ENCODE measurements around the gene ATAD2B. TPM values are rescaled to one million over a fixed set of nuclear protein-coding genes. Genes with fewer than 3 reads are reported as not detected.

Gene ATAD2B
- total and polyA plus RNA-seq, 2 of the 8 experiments (the other 6 are each of a cell fraction or from before 2014, with no cell fraction given), result 3.4 to 16.1 TPM

DNA sequence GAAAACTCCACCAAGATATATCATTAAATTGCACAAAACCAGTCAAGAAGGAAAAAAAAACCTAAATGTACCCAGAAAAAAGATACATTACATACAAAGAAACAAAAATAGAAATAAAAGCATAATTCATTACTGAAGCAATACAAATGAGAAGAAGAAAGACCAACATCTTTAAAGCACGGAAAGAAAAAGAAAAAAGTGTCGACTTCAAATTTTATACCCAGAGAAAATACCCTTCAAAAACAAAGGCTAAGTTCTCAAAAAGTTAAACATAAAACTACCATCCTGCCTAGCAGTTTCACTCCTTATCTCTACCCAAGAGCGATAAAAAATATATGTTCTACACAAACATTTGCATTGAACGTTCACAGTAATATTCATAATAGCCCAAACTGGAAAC lies 82.0 kb downstream of the ATAD2B start:
- H2BK20ac ChIP-seq (ENCODE audit: low read length), result no peak overlapping the region
- no peak overlapping the region for H2BK120ac ChIP-seq (replicated peaks; ENCODE audit: low read depth, low read length)
- H4K5ac ChIP-seq (ENCODE audit: insufficient read length, low read depth, low read length), result no peak overlapping the region
- H3K27ac ChIP-seq (ENCODE audit: low read depth, low read length), result no peak overlapping the region
- no peak overlapping the region for H3K4me3 ChIP-seq (ENCODE audit: extremely low read depth in 1 of 4, insufficient read depth in 2 of 4, low read depth in 3 of 4, low read length in 4 of 4)
- no peak overlapping the region for H3K56ac ChIP-seq (replicated peaks; ENCODE audit: insufficient read length, low read depth, low read length)
- no peak overlapping the region for H3K4ac ChIP-seq (replicated peaks; ENCODE audit: insufficient read length, low read depth, low read length)
- H3K9ac ChIP-seq (replicated peaks in 1 of 4; ENCODE audit: extremely low read depth in 1 of 4, low read depth in 3 of 4, low read length in 3 of 4), result no peak overlapping the region
- no peaks in the 10 kb centered on the region for H3K36me3 ChIP-seq (ENCODE audit: control insufficient read depth in 2 of 4, insufficient read depth in 4 of 4, low read length in 3 of 4)
- H2BK5ac ChIP-seq (ENCODE audit: low read depth, low read length), result no peak overlapping the region
- no peak overlapping the region for H4K8ac ChIP-seq (ENCODE audit: extremely low read depth, insufficient read depth, low read length)
- no peaks in the 10 kb centered on the region for H3K4me1 ChIP-seq (replicated peaks in 1 of 4; ENCODE audit: control insufficient read depth in 3 of 4, insufficient read depth in 4 of 4, low read length in 3 of 4)
- H3K18ac ChIP-seq (ENCODE audit: extremely low read depth, low read length), result no peak overlapping the region
- FAIRE-seq (no peak), DNase-seq (ENCODE audit: low read depth in 1 of 2, low spot score in 2 of 2) (no peak)
- H3K23ac ChIP-seq (ENCODE audit: insufficient read length), result no peak overlapping the region
- H3K79me1 ChIP-seq (ENCODE audit: low read depth, low read length), result no peaks in the 10 kb centered on the region
- H2AK5ac ChIP-seq (ENCODE audit: low read depth, low read length), result no peak overlapping the region
- H3K23me2 ChIP-seq (ENCODE audit: low read depth, low read length), result no peaks in the 10 kb centered on the region
- no peak overlapping the region for H3K4me2 ChIP-seq (ENCODE audit: insufficient read depth in 1 of 2, low read depth in 2 of 2, low read length in 2 of 2)
- H3K79me2 ChIP-seq (ENCODE audit: control insufficient read depth in 1 of 2, insufficient read depth in 2 of 2, low read length in 2 of 2), result no peaks in the 10 kb centered on the region
- 0 out of 4 replicates have a peak, but pooled peaks cover 0 to 2% of the 10 kb centered on the region in 2 experiments for H3K9me3 ChIP-seq (ENCODE audit: insufficient read depth in 2 of 2, low read depth in 1 of 2, low read length in 1 of 2)
- CTCF ChIA-PET (ENCODE audit: partially characterized antibody), result no interaction called here
- no peak overlapping the region for H3K14ac ChIP-seq (ENCODE audit: insufficient read length)
- no peak overlapping the region for H4K91ac ChIP-seq (replicated peaks; ENCODE audit: insufficient read length, low read length)
- no peaks in the 10 kb centered on the region for H4K20me1 ChIP-seq (replicated peaks in 1 of 2; ENCODE audit: control insufficient read depth in 1 of 2, insufficient read depth in 2 of 2, low read length in 2 of 2)
- TF ChIP-seq TEAD4 (IDR thresholded peaks at IDR 0.05; ENCODE audit: low read depth, low read length) (no peak), CHD1 (IDR thresholded peaks at IDR 0.05; ENCODE audit: low read depth, low read length) (no peak)
- H3K27me3 ChIP-seq (replicated peaks in 1 of 4; ENCODE audit: control insufficient read depth in 3 of 4, extremely low read depth in 1 of 4, insufficient read depth in 3 of 4, low read length in 3 of 4), result no peaks in the 10 kb centered on the region
- no peak overlapping the region for H2BK12ac ChIP-seq (ENCODE audit: low read depth, low read length)
- H2AFZ ChIP-seq (ENCODE audit: low read length), result no peak overlapping the region
- 85% methylated on average over 4 of the region's 4 CpGs; no CpG with 5 or more reads in 1 of the 2 experiments for WGBS, 2 experiments (ENCODE audit: extremely low coverage in 1 of 2, insufficient coverage in 1 of 2, insufficient read length in 1 of 2, insufficient replicate concordance in 2 of 2, low coverage in 1 of 2, low lambda C conversion rate in 2 of 2, missing lambda C conversion rate in 1 of 2)
- POLR2A ChIA-PET (ENCODE audit: partially characterized antibody), result no interaction called here
- no peak overlapping the region for H2BK15ac ChIP-seq (ENCODE audit: low read length)

All from H1 (cell line).